Activated CD8-positive, alpha-beta memory T cell treated with anti-CD3 and anti-CD28 coated beads for 36 hours (primary cell): ENCODE measurements around the gene ME1. TPM values are rescaled to one million over a fixed set of nuclear protein-coding genes. Genes with fewer than 3 reads are reported as not detected.
"Not testable (repeated sequence)": the region's sequence is repeated elsewhere in the genome, so short reads cannot be mapped to it uniquely, and the experiment has no call there.

ENCODE experiments used
- CTCF ChIA-PET: fragments of 350-600 bp; sonication (Branson Sonifier 250); formaldehyde crosslinking; loops from one replicate; lab custom pipeline; 2021; ENCODE audit warnings: antibody characterized with exemption; lab: Charles Lee
- POLR2A ChIA-PET: fragments of 350-600 bp; sonication (Branson Sonifier 250); formaldehyde crosslinking; loops from one replicate; lab custom pipeline; 2021; ENCODE audit warnings: antibody characterized with exemption; lab: Charles Lee
- total RNA-seq, 2 experiments: library from RNA; stranded (reverse); gene quantifications; one replicate each; pipeline ENCODE4 v1.2.3, GENCODE V29; 2021

Gene ME1
- total RNA-seq, 2 experiments from 2014 or later, result 0.34 to 0.44 TPM

GRCh38 chr6:83285917-83286316 is 144.9 kb downstream of the ME1 start:
- ChIA-PET POLR2A (no interaction called here), CTCF (no interaction called here)

GRCh38 chr6:83273596-83273995 is 157.3 kb downstream of the ME1 start:
- ChIA-PET CTCF (no interaction called here), POLR2A (no interaction called here)

GRCh38 chr6:83270971-83271719 is 159.7 kb downstream of the ME1 start:
- ChIA-PET POLR2A (no interaction called here), CTCF (no interaction called here)

DNA sequence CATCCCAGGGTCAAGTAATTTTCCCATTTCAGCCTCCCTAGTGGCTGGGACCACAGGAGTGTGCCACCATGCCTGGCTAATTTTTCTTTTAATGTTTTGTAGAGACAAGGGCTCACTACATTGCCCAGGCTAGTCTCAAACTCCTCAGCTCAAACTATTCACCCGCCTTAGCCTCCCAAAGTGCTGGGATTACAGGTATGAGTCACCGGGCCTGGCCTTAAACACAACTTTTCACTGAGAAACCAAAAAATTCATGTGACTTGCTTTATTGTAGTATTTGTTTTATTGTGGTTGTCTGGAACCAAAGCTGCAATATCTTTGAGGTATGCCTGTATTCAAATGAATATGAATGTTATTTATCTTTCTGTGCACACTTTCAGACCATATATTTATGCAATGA is 165.5 kb downstream of the ME1 start:
- CTCF ChIA-PET, result no interaction called here
- POLR2A ChIA-PET, result no interaction called here

DNA sequence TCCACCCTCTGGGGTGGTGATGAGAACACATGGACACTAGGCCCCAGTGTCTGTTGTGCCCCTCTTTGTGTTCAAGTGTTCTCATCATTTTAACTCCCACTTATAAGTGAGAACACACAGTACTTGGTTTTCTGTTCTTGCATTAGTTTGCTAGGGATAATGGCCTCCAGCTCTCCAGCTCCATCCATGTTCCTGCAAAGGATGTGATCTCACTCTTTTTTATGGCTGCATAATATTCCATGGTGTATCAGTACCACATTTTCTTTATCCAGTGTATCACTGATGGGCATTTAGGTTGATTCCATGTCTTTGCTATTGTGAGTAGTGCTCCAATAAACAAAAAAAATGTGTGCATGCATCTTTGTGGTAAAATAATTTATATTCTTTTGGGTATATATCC is 170.3 kb downstream of the ME1 start:
- CTCF ChIA-PET, result no interaction called here

GRCh38 chr6:83258517-83258916 is 172.3 kb downstream of the ME1 start:
- ChIA-PET POLR2A (no interaction called here), CTCF (no interaction called here)

More for the DNA sequence above, 170.3 kb downstream of the ME1 start:
- POLR2A ChIA-PET, result no interaction called here

DNA sequence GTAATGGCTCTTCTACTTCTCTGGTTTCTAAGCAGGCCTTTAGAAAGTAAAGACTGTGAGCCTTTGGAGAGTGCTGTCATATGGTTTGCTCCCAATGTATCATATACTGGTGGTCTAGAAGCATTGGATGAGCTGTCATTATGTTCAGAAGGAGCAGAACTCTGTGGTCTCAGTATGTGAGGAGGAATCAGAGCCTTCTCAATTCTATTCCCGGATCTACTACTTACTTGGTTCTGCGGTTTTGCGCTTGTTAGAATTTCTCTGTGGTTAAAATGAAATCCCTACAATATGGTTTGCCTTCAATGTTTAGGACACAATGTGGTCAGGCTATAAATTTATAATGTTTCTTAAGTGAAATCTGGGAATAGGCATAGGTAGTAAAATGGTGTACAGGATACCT is 173.1 kb downstream of the ME1 start:
- ChIA-PET POLR2A (no interaction called here), CTCF (no interaction called here)

DNA sequence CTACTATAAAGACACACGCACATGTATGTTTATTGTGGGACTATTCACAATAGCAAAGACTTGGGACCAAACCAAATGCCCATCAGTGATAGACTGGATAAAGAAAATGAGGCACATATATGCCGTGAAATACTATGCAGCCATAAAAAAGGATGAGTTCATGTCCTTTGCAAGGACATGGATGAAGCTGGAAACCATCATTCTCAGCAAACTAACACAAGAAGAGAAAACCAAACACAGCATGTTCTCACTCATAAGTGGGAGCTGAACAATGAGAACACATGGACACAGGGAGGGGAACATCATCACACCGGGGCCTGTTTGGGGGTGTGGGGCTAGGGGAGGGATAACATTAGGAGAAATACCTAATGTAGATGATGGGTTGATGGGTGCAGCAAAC is 174.1 kb downstream of the ME1 start:
- CTCF ChIA-PET, result not testable (repeated sequence)

GRCh38 chr6:83252719-83253118 is 178.1 kb downstream of the ME1 start:
- ChIA-PET CTCF (no interaction called here), POLR2A (no interaction called here)

More for the DNA sequence above, 174.1 kb downstream of the ME1 start:
- POLR2A ChIA-PET, result not testable (repeated sequence)

GRCh38 chr6:83250235-83250634 is 180.6 kb downstream of the ME1 start:
- ChIA-PET POLR2A (no interaction called here), CTCF (no interaction called here)

DNA sequence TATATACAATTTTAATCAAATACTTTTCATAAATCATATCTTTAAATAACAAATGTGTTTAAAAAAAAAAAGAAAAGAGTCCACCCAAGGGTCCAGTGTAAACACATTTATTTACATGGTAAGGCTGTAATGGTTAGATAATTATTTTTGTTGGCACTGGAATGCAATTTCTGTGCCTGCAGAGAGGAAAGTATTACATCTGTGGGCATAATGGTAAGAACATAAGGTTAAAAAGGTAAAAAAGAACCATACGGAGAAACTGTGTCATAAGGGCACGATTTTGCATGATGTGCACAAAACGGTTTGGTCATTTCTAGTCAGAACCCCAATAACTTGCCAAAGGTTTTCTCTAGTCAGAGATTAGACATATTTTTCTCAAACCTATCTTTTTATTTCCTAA is 183.4 kb downstream of the ME1 start:
- CTCF ChIA-PET, result no interaction called here
- POLR2A ChIA-PET, result no interaction called here

DNA sequence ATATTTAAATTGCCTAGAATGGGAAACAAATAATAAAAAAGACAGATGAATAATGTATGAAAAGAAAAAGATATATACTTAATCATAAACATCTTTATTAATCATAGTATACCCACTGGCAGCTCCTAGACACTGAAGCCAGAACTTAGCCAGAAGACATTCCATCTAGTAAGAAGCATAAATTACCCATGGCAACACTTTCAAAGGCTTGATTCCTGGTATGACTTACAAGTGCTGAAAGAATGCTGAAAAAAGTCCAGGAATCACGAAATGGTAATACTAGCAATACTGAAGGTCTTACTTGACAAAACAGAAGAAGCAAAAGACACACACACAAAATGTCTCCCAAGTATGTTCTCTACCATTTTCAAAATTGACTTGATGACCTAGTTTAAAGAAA is 199.7 kb downstream of the ME1 start:
- CTCF ChIA-PET, result no interaction called here
- POLR2A ChIA-PET, result no interaction called here

DNA sequence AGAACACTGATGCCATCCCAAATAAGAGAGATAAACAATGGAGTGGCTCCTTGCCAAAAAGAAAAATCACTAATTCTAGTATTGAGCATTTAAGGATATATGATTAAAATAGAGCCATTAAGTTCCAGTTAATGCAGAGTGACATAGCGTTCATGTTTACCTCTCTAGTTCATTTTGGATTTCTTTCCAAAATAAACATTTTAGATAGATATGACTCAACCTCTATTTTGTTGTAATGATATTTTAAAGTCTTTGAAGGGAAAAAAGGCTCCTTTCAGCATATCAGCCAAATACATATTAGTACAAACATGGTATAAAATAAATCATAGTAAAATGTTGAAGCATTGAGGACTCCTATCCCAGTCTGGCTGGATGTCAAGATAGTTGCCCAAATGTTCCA is 204.3 kb downstream of the ME1 start:
- CTCF ChIA-PET, result no interaction called here

GRCh38 chr6:83221889-83222479 is 208.9 kb downstream of the ME1 start:
- ChIA-PET POLR2A (no interaction called here), CTCF (interaction anchor here (1.3 to 2.9 kb wide), 4 partner anchors 14 to 290 kb away, joined by 4 to 16 read pairs (median 9); partner anchors contain the start of genes DOP1A, PRSS35 and UBE3D)

More for the DNA sequence above, 204.3 kb downstream of the ME1 start:
- POLR2A ChIA-PET, result no interaction called here

DNA sequence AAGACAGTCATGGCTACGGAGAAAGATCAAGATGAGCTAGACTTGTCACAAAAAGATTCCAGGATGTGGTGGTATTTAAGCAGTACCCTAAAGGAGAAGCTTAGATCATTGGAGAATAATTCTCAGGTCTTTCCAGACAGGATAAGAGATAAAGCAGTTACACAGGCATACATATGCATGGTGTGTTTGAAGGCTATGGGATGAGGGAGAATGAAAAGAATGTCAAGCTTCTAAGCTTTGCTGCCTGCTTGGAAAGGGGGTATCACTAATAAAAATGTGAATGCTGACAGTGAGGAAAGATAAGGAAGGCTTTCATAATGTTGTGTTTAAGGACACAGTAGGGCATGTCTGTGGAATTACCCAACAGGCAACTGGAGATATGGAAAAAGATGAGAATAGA is 209.6 kb downstream of the ME1 start:
- CTCF ChIA-PET, result interaction anchor here (1.3 to 2.9 kb wide), 4 partner anchors 14 to 291 kb away, joined by 4 to 16 read pairs (median 9); partner anchors contain the start of genes DOP1A, PRSS35 and UBE3D
- POLR2A ChIA-PET, result no interaction called here

GRCh38 chr6:83220121-83220520 is 210.7 kb downstream of the ME1 start:
- ChIA-PET CTCF (interaction anchor here (1.9 kb wide), 1 partner anchor 153 kb away, joined by 5 read pairs; the partner anchor contains the start of gene DOP1A), POLR2A (no interaction called here)

DNA sequence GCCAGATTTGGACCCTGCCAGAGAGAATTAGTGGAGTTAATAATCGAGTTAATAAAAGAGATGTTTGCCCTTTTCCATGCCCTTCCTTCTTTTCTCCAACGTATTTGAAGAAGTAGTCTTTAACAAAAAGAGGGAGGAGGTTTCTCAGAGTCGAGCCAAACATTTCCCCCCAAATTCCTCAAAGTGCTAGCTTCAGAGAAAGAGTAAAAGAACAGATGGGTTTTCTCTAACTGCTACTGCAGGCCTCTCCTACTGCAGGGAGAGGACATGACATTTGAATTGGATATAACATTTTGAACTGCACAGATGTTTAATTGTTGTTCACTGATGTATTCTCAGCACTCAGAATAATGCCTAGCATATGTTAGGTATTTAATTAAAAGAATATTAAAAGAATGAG is 212.2 kb downstream of the ME1 start:
- POLR2A ChIA-PET, result no interaction called here
- CTCF ChIA-PET, result interaction anchor here (1.9 kb wide), 1 partner anchor 151 kb away, joined by 5 read pairs; the partner anchor contains the start of gene DOP1A

- CTCF ChIA-PET, result interaction anchor here (1.3 to 1.4 kb wide), 3 partner anchors 149 to 296 kb away, joined by 3 to 9 read pairs (median 4); partner anchors contain the start of genes DOP1A, PRSS35 and UBE3D
- POLR2A ChIA-PET, result no interaction called here
Measured at GRCh38 chr6:83216806-83217205, 214.0 kb downstream of the ME1 start.

GRCh38 chr6:83215131-83216047 is 215.5 kb downstream of the ME1 start:
- CTCF ChIA-PET, result interaction anchor here (0.5 to 1.4 kb wide), 8 partner anchors 12 to 297 kb away, joined by 3 to 12 read pairs (median 4); partner anchors contain the start of genes DOP1A, PRSS35 and UBE3D
- POLR2A ChIA-PET, result no interaction called here

DNA sequence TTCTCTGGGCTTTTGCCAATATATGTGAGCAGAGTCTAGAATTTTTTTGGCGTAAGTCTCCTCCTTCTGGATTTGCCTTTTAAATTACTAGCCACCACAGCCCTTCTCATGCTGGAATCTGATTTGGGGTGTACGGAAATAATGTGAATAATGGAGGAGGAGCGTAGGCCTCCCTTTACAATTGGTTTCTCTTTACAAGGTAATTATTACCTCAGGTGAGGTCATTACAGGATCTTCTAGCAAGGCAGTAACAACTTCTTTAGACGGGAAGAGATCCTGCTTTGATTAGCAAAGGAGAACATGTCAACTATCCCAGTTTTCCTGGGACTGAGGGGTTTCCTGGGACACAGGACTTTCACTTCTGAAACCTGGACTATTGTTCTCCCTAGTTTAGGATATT is 228.8 kb downstream of the ME1 start:
- ChIA-PET CTCF (no interaction called here), POLR2A (no interaction called here)
